HCT116 (cell line): ENCODE measurements around the gene RHD.
"Not testable (repeated sequence)": the region's sequence is repeated elsewhere in the genome, so short reads cannot be mapped to it uniquely, and the experiment has no call there.

ENCODE experiments used
- POLR2A ChIP-seq: IDR thresholded peaks from 2 replicates; pipeline ENCODE4 v1.7.0; 2011; ENCODE audit warnings: borderline replicate concordance; ENCODE audit not compliant: insufficient read depth, insufficient read length; ENCODE audit errors: extremely low read depth
- TCF7L2 ChIP-seq: IDR thresholded peaks from 2 replicates; pipeline ENCODE4 v1.7.0; 2011; ENCODE audit warnings: borderline replicate concordance, inconsistent platforms; ENCODE audit not compliant: insufficient read depth, insufficient read length; ENCODE audit errors: extremely low read depth
- TF ChIP-seq, protein P1 (sequence below): IDR thresholded peaks from 2 replicates; pipeline ENCODE4 v1.6.1; 2011; ENCODE audit warnings: mild to moderate bottlenecking, low read length, moderate library complexity; ENCODE audit not compliant: insufficient replicate concordance; ENCODE audit errors: extremely low read depth

DNA sequence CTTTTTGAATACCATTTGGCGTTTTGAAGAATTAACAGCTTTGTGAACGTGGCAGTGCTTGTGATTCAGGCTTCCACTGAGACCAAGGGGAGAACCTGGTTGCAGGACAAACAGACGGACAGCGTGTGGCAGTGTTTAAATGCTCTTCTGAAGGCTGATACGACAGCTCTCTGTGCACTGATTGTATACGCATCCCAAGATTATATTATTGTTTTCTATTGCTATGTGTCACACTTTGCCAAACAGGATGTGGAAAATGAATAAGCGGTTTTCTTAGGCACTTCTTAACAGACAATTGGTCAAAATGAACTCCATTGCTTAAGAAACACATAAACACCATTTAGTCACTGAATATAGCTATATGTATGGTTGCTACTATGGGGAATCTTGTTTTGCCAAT, 12.5 kb upstream of the RHD start:
- TF ChIP-seq, protein P1, sequence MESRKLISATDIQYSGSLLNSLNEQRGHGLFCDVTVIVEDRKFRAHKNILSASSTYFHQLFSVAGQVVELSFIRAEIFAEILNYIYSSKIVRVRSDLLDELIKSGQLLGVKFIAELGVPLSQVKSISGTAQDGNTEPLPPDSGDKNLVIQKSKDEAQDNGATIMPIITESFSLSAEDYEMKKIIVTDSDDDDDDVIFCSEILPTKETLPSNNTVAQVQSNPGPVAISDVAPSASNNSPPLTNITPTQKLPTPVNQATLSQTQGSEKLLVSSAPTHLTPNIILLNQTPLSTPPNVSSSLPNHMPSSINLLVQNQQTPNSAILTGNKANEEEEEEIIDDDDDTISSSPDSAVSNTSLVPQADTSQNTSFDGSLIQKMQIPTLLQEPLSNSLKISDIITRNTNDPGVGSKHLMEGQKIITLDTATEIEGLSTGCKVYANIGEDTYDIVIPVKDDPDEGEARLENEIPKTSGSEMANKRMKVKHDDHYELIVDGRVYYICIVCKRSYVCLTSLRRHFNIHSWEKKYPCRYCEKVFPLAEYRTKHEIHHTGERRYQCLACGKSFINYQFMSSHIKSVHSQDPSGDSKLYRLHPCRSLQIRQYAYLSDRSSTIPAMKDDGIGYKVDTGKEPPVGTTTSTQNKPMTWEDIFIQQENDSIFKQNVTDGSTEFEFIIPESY = not testable (repeated sequence)
- not testable (repeated sequence) for TF ChIP-seq POLR2A, TCF7L2
